ENCODE measurements around the gene TNP2. TPM values are rescaled to one million over a fixed set of nuclear protein-coding genes. Genes with fewer than 3 reads are reported as not detected.
A peak's percentile ranks its signal among the peaks of the same experiment; 100 is the strongest.

The TNP2 gene
- polyA plus RNA-seq, 3 donors: not detected

DNA sequence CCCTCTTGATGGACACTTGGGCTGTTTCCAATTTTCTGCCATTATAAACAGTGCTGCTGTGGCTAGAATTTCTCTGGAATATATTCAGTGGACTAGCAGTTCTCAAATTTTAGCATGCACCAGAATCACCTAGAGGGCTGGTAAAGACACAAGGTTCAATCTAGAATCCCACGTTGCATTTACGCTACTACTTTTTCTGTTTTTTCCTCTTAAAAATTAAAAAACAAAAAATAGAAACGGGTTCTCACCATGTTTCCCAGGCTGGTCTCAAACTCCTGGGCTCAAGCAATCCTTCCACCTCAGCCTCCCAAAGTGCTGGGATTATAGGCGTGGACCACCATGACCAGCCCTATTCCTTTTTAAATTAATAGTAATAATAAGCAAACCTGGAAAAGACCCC lies 26.5 kb upstream of the TNP2 start:
- peaks cover 12 to 15% of the 10 kb centered on the region in 2 donors for H3K4me1 ChIP-seq (ENCODE audit: control insufficient read depth in 1 of 2, insufficient read depth in 2 of 2, low read length in 2 of 2)
- no peaks in the 10 kb centered on the region for H3K79me2 ChIP-seq (ENCODE audit: insufficient read depth, low read length)
- intact Hi-C loops (cut with micrococcal nuclease): loop anchor here in 1 of 2 donors (5.0 kb wide), 1 partner anchor 37 kb away; no protein-coding TSS in a partner anchor
- H3K9me3 Mint-ChIP-seq: peaks cover 0 to 2% (median 0%) of the 10 kb centered on the region in 7 donors
- no peak overlapping the region for H3K4me2 ChIP-seq (replicated peaks; ENCODE audit: extremely low read depth, low read length, poor library complexity, severe bottlenecking)
- no peaks in the 10 kb centered on the region for H4K20me1 ChIP-seq (ENCODE audit: insufficient read depth, low read length)
- WGBS (ENCODE audit: insufficient coverage): 97% methylated on average over 3 of the region's 4 CpGs
- TF ChIP-seq, protein P1, sequence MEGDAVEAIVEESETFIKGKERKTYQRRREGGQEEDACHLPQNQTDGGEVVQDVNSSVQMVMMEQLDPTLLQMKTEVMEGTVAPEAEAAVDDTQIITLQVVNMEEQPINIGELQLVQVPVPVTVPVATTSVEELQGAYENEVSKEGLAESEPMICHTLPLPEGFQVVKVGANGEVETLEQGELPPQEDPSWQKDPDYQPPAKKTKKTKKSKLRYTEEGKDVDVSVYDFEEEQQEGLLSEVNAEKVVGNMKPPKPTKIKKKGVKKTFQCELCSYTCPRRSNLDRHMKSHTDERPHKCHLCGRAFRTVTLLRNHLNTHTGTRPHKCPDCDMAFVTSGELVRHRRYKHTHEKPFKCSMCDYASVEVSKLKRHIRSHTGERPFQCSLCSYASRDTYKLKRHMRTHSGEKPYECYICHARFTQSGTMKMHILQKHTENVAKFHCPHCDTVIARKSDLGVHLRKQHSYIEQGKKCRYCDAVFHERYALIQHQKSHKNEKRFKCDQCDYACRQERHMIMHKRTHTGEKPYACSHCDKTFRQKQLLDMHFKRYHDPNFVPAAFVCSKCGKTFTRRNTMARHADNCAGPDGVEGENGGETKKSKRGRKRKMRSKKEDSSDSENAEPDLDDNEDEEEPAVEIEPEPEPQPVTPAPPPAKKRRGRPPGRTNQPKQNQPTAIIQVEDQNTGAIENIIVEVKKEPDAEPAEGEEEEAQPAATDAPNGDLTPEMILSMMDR (IDR thresholded peaks at IDR 0.05): no peak
- peaks cover 36 to 46% (median 43%) of the 10 kb centered on the region in 3 donors for H3K27me3 Mint-ChIP-seq (ENCODE audit: low read depth in 3 of 3)
- no peak overlapping the region for H3K4me3 ChIP-seq (replicated peaks in 1 of 3; ENCODE audit: low read depth in 2 of 3, low read length in 3 of 3)
- H2AFZ ChIP-seq (ENCODE audit: insufficient read depth, low read depth, low read length, poor library complexity, severe bottlenecking): no peak overlapping the region
- no peaks in the 10 kb centered on the region for H3K36me3 ChIP-seq (replicated peaks in 1 of 2; ENCODE audit: control insufficient read depth in 1 of 2, insufficient read depth in 2 of 2, low read length in 2 of 2)
- H3K9ac ChIP-seq (ENCODE audit: insufficient read depth, low read length, poor library complexity, severe bottlenecking): no peak overlapping the region
- H3K9me3 ChIP-seq (replicated peaks in 1 of 2; ENCODE audit: control insufficient read depth in 1 of 2, insufficient read depth in 1 of 2, low read length in 2 of 2): no peaks in the 10 kb centered on the region
- no peak overlapping the region for H3K27ac Mint-ChIP-seq
- peaks cover 20% of the 10 kb centered on the region for H3K4me1 Mint-ChIP-seq
- H3K36me3 Mint-ChIP-seq: peaks cover 0 to 1% of the 10 kb centered on the region in 2 donors
- no peak overlapping the region for H3K27ac ChIP-seq (ENCODE audit: low read depth in 1 of 2, low read length in 2 of 2)
- no peak for DNase-seq
- peaks cover 0 to 6% of the 10 kb centered on the region in 2 donors for H3K27me3 ChIP-seq (ENCODE audit: control insufficient read depth in 2 of 2, insufficient read depth in 2 of 2, low read length in 2 of 2)
- H3K4me3 Mint-ChIP-seq: no peak overlapping the region

DNA sequence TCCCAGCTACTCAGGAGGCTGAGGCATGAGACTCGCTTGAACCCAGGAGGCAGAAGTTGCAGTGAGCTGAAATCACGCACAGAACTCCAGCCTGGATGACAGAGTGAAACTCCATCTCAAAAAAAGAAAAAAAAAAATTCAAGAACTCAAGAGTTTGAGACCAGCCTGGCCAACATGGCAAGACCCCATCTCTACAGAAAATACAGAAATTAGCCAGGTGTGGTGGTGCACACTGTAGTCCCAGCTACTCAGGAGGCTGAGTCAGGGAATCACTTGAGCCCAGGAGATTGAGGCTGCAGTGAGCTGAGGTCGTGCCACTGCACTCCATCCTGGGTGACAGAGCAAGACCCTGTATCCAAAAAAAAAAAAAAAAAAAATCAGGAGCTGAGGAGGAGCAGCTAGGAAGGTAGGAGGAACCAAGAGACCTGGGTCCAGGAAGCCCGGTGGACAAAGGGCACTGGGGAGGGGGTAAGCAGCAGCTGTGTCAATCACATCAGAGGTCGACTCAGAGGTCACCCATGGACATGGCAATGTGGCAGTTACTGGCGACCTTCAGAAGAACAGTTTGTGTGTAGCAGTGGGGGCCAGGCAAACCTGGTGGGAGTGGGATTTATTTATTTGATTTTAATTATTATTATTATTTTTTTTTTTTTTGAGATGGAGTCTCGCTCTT lies 23.1 kb upstream of the TNP2 start:
- Histone ChIP-seq H3K4me1 (ENCODE audit: control insufficient read depth in 1 of 2, insufficient read depth in 2 of 2, low read length in 2 of 2) (peaks cover 5 to 11% of the 10 kb centered on the region in 2 donors), H3K27ac (ENCODE audit: low read depth in 1 of 2, low read length in 2 of 2) (no peak overlapping the region), H3K4me2 (replicated peaks; ENCODE audit: extremely low read depth, low read length, poor library complexity, severe bottlenecking) (no peak overlapping the region), H4K20me1 (ENCODE audit: insufficient read depth, low read length) (no peaks in the 10 kb centered on the region), H2AFZ (ENCODE audit: insufficient read depth, low read depth, low read length, poor library complexity, severe bottlenecking) (no peak overlapping the region), H3K9ac (ENCODE audit: insufficient read depth, low read length, poor library complexity, severe bottlenecking) (no peak overlapping the region), H3K4me3 (replicated peaks in 1 of 3; ENCODE audit: low read depth in 2 of 3, low read length in 3 of 3) (no peak overlapping the region), H3K9me3 (replicated peaks in 1 of 2; ENCODE audit: control insufficient read depth in 1 of 2, insufficient read depth in 1 of 2, low read length in 2 of 2) (no peaks in the 10 kb centered on the region), H3K36me3 (replicated peaks in 1 of 2; ENCODE audit: control insufficient read depth in 1 of 2, insufficient read depth in 2 of 2, low read length in 2 of 2) (no peaks in the 10 kb centered on the region), H3K79me2 (ENCODE audit: insufficient read depth, low read length) (no peaks in the 10 kb centered on the region), H3K27me3 (ENCODE audit: control insufficient read depth in 2 of 2, insufficient read depth in 2 of 2, low read length in 2 of 2) (peaks cover 2 to 4% of the 10 kb centered on the region in 2 donors)
- TF ChIP-seq, protein P1 (IDR thresholded peaks at IDR 0.05): no peak
- Mint-ChIP-seq H3K9me3 (peaks cover 0 to 5% (median 0%) of the 10 kb centered on the region in 7 donors), H3K36me3 (peaks cover 0 to 4% of the 10 kb centered on the region in 2 donors), H3K27ac (no peak overlapping the region), H3K4me3 (peak overlapping the region in 1 of 2 donors; percentile 51), H3K27me3 (ENCODE audit: low read depth in 3 of 3) (peaks cover 40 to 47% (median 46%) of the 10 kb centered on the region in 3 donors), H3K4me1 (peaks cover 15% of the 10 kb centered on the region)
- intact Hi-C loops (cut with micrococcal nuclease): no loop called here
- WGBS (ENCODE audit: insufficient coverage): 91% methylated on average over 6 of the region's 7 CpGs
- DNase-seq: no peak

All from CD14-positive monocyte (primary cell).